A673 (cell line): ENCODE results near the gene BACH1.

Experiments used
- CTCF ChIP-seq: fragments of 300-800, 200-600 bp; sonication (generic); conservative IDR thresholded peaks from 2 replicates; pipeline ENCODE4 v1.5.1; 2017; ENCODE audit warnings: low read depth, mild to moderate bottlenecking, antibody characterized with exemption, low read length, moderate library complexity, mixed read lengths
- EZH2 ChIP-seq: fragments of 200-600 bp; sonication (generic); IDR thresholded peaks from 2 replicates; pipeline ENCODE4 v1.6.1; 2017; ENCODE audit warnings: borderline replicate concordance, low read depth, mild to moderate bottlenecking, mixed read lengths, antibody characterized with exemption, low read length; ENCODE audit not compliant: poor library complexity, severe bottlenecking

GRCh38 chr21:29387598-29387997, 88.9 kb downstream of the BACH1 start:
- TF ChIP-seq CTCF (no peak), EZH2 (no peak)
